Ascending aorta (tissue), 2 donors: ENCODE results near the gene OXCT2. TPM values are rescaled to one million over a fixed set of nuclear protein-coding genes. Genes with fewer than 3 reads are reported as not detected.

Experiments
- DNase-seq, 2 donors: peaks; one replicate each; pipeline ENCODE4 v3.0.0-alpha.2; 2019; ENCODE audit warnings: low spot score in 2 of 2
- H3K27ac ChIP-seq, 2 donors: fragments of 200-600 bp; sonication (generic); one replicate each; pipeline ENCODE4 v1.5.1; 2016 to 2017; ENCODE audit warnings: mild to moderate bottlenecking in 1 of 2
- H3K27me3 ChIP-seq: fragments of 200-600 bp; sonication (generic); one replicate; pipeline ENCODE4 v1.5.1; 2017
- H3K36me3 ChIP-seq, 2 donors: fragments of 200-600 bp; sonication (generic); one replicate each; pipeline ENCODE4 v1.5.1; 2016
- H3K4me1 ChIP-seq, 2 donors: fragments of 200-600 bp; sonication (generic); one replicate each; pipeline ENCODE4 v1.5.1; 2016 to 2017; ENCODE audit warnings: mild to moderate bottlenecking in 1 of 2
- H3K4me3 ChIP-seq, 2 donors: fragments of 200-600 bp; sonication (generic); one replicate each; pipeline ENCODE4 v1.5.1; 2016 to 2017; ENCODE audit warnings: mild to moderate bottlenecking in 1 of 2
- H3K9me3 ChIP-seq, 2 donors: fragments of 200-600 bp; sonication (generic); one replicate each; pipeline ENCODE4 v1.5.1; 2016
- intact Hi-C: fragments of 100-400 bp; cut with DNase I; formaldehyde crosslinking; loops from one replicate; pipeline ENCODE4 v1.15.1; 2023
- total RNA-seq: library from RNA; depleted of rRNA; stranded (reverse); fragments of >200 nt; gene quantifications from one replicate; pipeline ENCODE4 v1.1.0, GENCODE V29; 2016
- TF ChIP-seq, protein P1 (sequence below), 3 experiments: fragments of 200-600 bp in 2 of 3; fragments of 450-650 bp in 1 of 3; sonication (generic) in 2 of 3; IDR thresholded peaks; one replicate each; pipeline ENCODE4 v1.5.1; 2016 to 2019; ENCODE audit warnings: antibody characterized with exemption in 3 of 3, mild to moderate bottlenecking in 1 of 3, moderate library complexity in 1 of 3

Gene OXCT2
- total RNA-seq, 1 donor from 2014 or later = not detected

DNA sequence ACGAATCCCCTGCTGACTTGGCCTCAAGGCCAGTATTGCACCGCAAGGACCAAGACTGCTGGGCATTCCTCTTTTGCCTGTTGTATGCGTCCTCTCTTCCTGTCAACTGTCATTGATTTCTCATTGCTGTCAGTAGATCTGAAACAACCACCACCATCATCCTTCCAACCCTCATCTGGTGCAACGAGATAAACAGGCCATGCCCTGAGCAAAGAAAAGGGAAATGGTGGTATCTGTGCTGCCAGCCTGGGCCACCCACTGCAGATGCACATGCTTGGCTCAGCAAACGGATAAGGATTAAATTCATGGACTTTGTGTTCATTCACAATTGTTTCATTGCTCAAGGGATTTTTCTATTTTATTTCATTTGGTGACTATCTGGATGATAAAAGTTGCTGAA, 13.6 kb downstream of the OXCT2 start:
- Histone ChIP-seq H3K4me3 (no peak overlapping the region), H3K4me1 (peaks cover 3 to 6% of the 10 kb centered on the region in 2 donors), H3K36me3 (peaks cover 32 to 64% of the 10 kb centered on the region in 2 donors), H3K27ac (no peak overlapping the region), H3K27me3 (no peaks in the 10 kb centered on the region), H3K9me3 (no peaks in the 10 kb centered on the region)
- intact Hi-C loops = no loop called here
- TF ChIP-seq, protein P1, sequence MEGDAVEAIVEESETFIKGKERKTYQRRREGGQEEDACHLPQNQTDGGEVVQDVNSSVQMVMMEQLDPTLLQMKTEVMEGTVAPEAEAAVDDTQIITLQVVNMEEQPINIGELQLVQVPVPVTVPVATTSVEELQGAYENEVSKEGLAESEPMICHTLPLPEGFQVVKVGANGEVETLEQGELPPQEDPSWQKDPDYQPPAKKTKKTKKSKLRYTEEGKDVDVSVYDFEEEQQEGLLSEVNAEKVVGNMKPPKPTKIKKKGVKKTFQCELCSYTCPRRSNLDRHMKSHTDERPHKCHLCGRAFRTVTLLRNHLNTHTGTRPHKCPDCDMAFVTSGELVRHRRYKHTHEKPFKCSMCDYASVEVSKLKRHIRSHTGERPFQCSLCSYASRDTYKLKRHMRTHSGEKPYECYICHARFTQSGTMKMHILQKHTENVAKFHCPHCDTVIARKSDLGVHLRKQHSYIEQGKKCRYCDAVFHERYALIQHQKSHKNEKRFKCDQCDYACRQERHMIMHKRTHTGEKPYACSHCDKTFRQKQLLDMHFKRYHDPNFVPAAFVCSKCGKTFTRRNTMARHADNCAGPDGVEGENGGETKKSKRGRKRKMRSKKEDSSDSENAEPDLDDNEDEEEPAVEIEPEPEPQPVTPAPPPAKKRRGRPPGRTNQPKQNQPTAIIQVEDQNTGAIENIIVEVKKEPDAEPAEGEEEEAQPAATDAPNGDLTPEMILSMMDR (IDR thresholded peaks at IDR 0.05) = no peak
- no peak for DNase-seq

DNA sequence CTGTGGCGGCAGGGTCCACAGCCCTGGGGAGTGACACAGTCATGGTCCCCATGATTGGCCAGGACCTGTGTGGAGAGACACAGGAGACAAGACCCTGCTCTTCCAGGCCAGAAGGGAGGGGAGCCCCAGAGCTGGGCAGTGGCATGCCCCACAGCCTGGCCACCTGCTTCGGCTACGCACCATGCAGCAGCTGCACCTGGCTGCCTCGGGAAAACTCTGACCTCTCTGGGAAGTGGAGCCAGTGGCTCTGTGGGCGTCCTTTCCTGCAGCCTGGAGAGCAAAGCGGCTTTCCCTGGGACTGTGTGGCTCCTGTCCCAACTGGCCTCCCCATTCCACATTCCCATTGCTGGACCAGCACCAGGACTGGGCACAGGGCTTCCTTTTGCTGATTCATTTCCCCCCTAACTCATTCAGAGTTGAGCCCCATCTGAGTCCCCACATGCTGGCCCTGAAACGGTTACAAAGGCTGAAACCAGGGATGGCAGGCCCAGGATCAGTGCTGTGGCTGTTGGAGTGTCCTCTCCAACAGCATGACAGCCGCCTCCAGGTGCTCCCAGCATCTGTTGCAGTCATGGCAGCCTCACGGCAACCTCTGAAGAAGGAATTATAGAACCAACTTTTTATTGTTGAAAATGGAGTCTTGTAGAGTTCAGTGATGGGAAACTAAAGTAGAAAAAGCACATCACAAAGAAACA, 15.0 kb downstream of the OXCT2 start:
- H3K27me3 ChIP-seq = no peaks in the 10 kb centered on the region
- peaks cover 3 to 6% of the 10 kb centered on the region in 2 donors for H3K4me1 ChIP-seq
- TF ChIP-seq, protein P1 (IDR thresholded peaks at IDR 0.05) = no peak
- H3K9me3 ChIP-seq = no peaks in the 10 kb centered on the region
- intact Hi-C loops = no loop called here
- H3K36me3 ChIP-seq = peaks cover 37 to 78% of the 10 kb centered on the region in 2 donors
- H3K4me3 ChIP-seq = no peak overlapping the region
- H3K27ac ChIP-seq = no peak overlapping the region
- no peak for DNase-seq

DNA sequence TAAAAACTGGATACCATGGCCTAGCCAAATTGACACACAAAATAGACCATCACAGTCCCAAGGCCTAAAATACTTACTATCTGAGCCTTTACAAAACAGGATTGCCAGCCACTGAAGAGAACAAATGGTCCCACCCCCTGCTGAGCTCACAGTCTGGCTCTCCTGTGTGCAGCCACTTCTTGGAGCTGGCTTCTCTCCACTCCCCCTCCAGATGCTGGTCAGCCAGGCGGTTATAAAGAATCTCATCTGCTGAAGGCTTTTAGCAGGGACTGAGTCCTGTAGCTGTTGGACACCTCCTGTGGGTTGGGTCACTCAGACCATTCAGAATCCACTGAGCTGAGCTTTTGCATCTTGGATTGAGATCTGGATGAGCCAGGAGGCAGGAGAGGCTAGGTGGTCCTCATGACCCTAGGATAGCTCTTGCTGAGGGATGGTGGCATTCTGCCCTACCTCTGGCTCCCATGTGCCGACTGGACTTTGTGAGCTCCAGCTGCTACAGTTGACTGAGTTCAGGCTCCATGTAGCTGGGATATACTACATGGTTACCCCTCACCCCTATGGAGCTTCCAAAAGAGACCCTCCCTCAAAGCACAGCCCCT, 16.1 kb downstream of the OXCT2 start:
- Histone ChIP-seq H3K36me3 (peaks cover 47 to 84% of the 10 kb centered on the region in 2 donors), H3K4me3 (no peak overlapping the region), H3K27me3 (no peaks in the 10 kb centered on the region)

DNA sequence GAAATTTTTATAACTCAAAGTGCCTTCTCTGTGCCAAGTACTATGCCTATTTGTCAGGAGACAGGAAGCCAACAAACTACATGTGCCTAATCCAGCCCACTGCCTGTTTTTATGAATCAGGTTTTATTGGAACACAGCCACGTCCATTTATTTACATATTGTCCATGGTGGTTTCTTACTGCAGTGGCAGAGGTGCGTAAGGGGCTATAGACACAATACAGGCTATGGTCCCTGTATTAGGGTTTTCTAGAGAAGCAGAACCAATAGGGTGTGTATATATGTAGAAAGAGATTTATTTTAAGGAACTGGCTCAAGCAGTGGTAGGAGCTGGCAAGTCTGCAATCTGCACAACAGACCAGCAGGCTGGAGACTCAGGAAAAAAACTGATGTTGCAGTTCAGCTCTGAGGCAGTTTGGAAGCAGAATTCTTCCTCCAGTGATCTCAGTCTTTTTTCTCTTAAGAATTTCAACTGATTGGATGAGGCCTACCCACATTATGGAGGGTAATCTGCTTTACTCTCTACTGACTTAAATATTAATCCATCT, 17.1 kb downstream of the OXCT2 start:
- peaks cover 56 to 85% of the 10 kb centered on the region in 2 donors for H3K36me3 ChIP-seq
- no peaks in the 10 kb centered on the region for H3K27me3 ChIP-seq
- H3K27ac ChIP-seq = peak overlapping the region; percentile 67 to 77
- H3K4me1 ChIP-seq = peaks cover 3 to 6% of the 10 kb centered on the region in 2 donors
- H3K9me3 ChIP-seq = no peaks in the 10 kb centered on the region
- TF ChIP-seq, protein P1 (IDR thresholded peaks at IDR 0.05) = no peak
- intact Hi-C loops = no loop called here
- DNase-seq = no peak
- no peak overlapping the region for H3K4me3 ChIP-seq

More for the DNA sequence above, 16.1 kb downstream of the OXCT2 start:
- no peaks in the 10 kb centered on the region for H3K9me3 ChIP-seq
- intact Hi-C loops = no loop called here
- no peak for DNase-seq
- peak overlapping the region in 1 of 2 donors; percentile 77 for H3K27ac ChIP-seq
- TF ChIP-seq, protein P1 (IDR thresholded peaks at IDR 0.05) = no peak
- H3K4me1 ChIP-seq = peaks cover 3 to 6% of the 10 kb centered on the region in 2 donors

DNA sequence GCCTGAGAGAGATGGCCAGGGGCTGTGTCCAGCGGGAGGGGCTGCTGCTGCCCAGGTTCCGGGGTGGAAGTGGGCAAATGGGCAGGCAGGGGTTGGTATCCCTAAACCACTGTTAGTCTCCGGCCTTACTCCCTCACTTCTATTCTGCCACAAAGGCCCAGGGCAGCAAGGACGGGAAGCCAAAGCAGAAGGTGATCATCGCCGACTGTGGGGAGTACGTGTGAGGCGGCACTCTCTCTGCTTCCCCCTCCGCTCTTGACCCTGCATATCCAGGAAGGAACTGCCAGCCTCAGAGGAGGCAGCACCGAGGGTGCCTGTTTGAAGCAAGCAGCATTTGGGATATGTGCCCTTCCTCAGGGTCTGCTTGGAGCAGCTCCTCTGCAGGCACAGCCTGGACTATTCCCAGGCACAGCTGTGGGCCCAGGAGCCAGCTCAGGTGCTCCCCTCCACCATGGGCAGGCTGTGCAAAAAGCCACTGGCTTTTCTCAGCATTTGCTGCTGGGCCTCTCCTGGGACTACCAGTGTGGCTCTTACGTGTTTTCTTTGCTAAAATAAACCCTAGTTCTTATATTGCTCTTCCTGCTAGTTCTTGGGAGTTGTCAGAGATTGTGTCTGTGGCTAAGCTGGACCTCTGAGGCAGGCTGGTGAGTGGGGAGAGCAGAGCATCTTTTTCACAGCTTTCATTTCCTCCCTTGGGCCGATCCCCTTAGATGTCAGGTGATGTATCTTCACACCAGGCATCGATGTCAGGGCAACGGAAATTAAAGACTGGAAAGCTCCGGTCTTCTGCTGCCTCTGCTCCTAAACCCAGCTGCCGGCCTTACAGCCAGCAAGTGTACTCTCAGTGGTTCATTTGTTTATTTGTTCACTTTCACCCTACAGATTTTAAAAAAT, 17.8 kb downstream of the OXCT2 start:
- intact Hi-C loops = no loop called here
- TF ChIP-seq, protein P1 (IDR thresholded peaks at IDR 0.05) = no peak

More for the DNA sequence above, 17.8 kb downstream of the OXCT2 start:
- H3K9me3 ChIP-seq = no peaks in the 10 kb centered on the region
- no peaks in the 10 kb centered on the region for H3K27me3 ChIP-seq
- peaks cover 63 to 85% of the 10 kb centered on the region in 2 donors for H3K36me3 ChIP-seq
- H3K4me1 ChIP-seq = peaks cover 3 to 6% of the 10 kb centered on the region in 2 donors
- H3K4me3 ChIP-seq = no peak overlapping the region
- no peak for DNase-seq
- H3K27ac ChIP-seq = peak overlapping the region; percentile 67 to 77
